ENCODE results near the gene IL20. TPM values are rescaled to one million over a fixed set of nuclear protein-coding genes. Genes with fewer than 3 reads are reported as not detected.

IL20 gene
- total RNA-seq, 1 donor from 2014 or later = not detected

DNA sequence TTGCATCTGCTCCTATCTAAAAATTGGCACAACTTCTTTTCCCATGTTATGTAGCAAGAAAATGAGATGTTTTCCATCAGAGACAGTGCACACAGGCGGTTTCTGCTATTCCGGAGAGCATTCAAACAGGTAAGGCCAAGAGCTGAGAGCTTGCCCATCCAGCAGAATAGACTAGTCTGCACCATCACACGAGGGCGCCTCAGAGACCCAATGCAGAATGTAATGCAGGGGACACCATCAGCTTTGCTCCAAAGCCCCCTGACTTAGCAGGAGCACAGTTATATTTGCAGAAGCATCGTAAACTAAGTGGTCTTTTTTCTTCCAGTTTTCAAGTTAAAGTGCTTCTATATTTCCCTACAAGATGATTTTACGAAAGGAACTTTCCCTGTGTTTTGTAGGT is 36.5 kb downstream of the IL20 start:
- intact Hi-C loops (cut with micrococcal nuclease) = no loop called here

DNA sequence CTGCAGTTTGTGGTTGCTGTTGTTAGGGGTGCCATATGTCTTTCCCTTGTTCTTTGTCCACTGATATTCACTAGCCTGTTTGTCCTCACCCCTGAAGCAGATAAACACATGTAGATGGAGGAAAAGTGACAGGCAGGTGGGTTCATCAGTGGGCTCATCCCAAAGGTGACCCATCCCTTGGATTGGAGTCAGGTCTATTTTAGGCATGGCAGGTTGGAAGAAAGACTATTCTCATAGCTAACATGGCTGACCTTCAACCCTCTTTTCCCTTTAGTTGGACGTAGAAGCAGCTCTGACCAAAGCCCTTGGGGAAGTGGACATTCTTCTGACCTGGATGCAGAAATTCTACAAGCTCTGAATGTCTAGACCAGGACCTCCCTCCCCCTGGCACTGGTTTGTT is 37.3 kb downstream of the IL20 start:
- intact Hi-C loops (cut with micrococcal nuclease) = no loop called here

DNA sequence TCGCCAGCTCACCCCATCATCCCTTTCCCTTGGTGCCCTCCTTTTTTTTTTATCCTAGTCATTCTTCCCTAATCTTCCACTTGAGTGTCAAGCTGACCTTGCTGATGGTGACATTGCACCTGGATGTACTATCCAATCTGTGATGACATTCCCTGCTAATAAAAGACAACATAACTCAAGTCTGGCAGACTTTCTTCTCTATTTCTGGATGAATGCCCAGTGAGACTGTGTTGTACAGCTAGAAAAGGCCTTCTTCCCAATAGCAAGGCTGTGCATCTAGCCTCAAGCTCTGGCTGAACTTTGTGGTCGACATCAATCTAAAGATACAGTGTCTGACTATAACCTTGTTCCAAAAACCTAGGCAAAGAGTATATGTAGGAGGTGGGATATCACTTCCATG is 38.3 kb downstream of the IL20 start:
- intact Hi-C loops (cut with micrococcal nuclease) = no loop called here

DNA sequence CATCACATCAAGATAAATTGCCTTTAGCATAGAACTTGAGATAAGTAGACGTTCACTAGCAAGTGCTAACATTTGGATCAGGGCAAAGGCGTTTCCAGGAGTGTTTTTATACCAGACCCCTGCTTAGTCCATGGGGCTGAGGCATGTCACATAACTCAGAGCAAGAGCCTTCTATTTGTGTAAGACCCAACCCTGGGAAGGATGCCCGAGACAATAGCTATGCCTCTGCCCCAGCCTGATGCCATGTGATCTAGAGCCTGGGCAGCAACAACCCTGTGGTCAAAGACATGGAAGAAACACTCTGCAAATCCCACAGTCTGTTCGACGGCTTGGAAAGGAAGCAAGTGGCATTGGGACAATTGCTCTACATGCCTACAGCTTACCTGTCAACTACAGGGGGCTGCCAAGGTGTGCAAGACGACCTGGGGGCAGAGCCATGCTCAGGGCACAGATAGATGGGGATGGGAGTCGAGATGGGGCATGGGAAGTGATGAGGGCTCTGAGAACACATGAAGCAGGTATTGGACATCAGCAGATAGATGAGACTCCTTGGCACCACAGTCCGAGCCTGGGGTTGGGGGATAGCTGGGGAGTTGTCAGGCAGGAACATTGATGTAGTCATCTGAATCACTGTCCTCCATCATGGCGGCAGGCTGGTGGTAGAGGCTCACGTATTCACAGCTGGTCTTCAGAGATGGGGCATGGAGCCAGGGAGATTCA is 39.2 kb downstream of the IL20 start:
- intact Hi-C loops (cut with micrococcal nuclease) = loop anchor here (1.0 kb wide), 1 partner anchor 120 kb away; no protein-coding TSS in a partner anchor

DNA sequence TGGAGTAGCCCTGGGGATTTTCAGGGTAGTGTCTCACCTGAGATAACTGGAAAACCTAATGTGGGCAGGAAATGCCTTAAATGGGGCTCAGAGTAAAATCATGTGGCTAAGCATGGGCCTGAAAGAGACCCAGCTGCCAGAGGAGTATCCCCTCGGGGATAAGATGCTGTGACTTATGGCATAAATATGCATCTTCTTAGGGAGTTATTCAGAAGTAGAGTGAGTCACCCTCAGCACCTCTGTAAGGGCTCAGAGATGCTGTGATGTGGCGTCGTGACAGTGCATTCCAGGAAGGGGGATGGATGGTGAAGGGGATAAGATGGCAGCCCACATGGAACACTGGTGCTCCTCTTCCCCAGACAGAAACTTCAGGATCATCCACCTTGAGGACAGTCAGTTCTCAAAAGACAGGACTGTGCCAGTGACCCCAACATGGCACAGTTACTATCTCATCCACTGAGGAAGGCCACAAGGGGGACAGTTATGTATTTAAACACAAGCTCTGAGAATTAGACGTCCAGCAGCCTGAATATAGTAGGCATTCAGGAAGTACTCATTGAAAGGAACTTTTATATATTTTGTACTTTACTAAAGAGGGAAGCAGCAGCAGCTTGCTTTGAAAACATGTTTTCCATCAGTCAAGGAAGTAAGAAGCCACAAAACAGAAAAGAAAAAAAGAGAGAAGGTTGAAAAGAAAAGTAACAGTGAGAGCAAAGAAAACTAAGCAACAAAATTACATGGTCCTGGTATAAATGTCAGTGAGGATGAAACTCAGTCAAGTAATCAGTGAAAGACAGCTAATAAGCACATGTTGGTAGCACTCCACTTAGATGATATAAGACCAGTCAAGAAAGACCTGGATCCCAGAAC is 40.1 kb downstream of the IL20 start:
- intact Hi-C loops (cut with micrococcal nuclease) = loop anchor here (1.0 kb wide), 1 partner anchor 121 kb away; no protein-coding TSS in a partner anchor

DNA sequence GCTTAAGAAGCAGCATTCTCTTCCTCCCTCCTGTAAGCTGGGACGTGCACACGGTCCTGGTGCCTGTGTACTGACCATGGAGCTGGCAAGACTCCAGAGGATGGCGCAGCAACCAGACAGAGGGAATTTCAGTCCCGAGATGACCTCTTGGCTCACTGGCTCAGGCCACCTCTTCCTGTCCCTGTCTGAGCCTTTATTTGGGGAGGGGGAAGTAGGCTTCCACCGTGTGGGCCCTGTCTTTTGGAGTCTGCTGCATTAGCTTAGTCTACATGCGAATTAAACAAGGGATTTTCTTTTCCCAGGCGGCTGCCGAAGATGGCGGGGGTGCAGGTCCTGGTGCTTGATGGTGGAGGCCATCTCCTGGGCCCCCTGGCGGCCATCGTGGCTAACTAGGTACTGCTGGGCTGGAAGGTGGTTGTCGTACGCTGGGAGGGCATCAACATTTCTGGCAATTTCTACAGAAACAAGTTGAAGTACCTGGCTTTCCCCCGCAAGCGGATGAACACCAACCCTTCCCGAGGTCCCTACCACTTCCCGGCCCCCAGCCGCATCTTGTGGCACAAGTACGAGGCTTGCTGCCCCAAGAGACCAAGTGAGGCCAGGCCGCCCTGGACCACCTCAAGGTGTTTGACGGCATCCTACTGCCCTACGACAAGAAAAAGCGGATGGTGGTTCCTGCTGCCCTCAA is 42.0 kb downstream of the IL20 start:
- intact Hi-C loops (cut with micrococcal nuclease) = no loop called here

DNA sequence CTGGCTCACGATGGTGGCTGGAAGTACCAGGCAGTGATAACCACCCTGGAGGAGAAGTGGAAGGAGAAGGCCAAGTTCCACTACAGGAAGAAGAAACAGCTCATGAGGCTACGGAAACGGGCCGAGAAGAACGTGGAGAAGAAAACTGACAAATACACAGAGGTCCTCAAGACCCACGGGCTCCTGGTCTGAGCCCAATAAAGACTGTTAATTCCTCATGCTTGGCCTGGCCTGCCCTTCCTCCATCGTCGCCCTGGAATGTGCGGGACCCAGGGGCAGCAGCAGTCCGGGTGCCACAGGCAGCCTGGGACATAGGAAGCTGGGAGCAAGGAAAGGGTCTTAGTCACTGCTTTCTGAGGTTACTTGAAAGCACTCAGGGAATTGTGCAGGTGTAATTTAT is 42.6 kb downstream of the IL20 start:
- intact Hi-C loops (cut with micrococcal nuclease) = loop anchor here (2.0 kb wide), 1 partner anchor 15 kb away; no protein-coding TSS in a partner anchor

DNA sequence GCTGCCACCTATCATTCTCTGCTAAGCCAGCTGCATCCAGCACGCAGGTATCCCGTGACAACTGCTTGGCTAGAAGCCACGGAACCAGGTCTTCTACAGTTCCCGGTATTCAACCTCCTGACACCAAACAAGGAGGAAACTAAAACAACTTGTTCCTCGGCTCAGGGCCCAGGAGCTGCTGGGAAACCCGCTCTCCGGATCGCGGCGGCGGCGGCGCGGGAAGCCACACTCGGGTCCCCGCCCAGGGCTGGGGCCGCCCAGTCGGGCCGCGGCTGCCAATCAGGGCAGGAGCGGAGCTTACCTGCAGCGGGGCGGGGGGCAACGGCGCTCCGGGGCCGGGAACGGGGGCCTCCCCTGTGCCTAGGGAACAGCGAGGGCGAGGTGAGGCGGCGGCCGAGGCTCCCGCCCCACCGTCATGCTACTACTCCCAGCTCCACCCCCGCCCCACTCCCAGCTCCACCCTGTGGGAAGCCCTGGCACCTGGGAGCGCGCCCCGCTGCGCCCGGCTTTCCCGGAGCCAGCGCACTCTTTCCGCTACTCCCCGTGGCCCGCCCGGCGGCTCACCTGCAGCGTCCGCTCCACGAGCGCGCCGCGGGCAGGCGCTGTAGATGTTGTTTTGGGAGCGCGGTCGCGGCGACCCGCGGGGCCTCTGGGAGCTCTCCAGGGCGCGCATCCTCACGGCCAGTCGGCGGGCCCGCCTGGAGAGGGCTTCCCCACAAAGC is 43.9 kb downstream of the IL20 start:
- intact Hi-C loops (cut with micrococcal nuclease) = loop anchor here (2.0 kb wide), 1 partner anchor 13 kb away; no protein-coding TSS in a partner anchor

DNA sequence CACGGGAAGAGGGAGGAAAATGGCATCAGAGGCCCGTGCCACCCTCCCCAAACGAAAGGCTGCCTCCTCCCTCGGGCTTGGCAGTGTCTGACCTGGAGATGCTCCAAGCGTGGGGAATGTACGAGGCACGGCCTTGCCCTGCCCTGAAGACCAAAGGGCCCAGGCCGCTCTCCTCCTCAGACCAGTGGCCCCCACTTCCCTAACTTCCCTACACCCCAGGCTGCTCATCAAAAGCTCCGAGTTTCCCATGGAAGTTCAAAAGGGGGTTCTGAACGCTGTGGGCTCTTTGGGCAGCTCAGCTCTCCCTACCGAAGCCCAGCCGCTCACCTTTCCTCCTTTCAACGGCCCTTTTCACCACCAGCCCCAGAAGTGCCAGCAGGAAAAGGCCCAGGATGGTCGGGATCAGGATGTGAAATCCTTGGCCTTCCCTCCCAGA is 44.5 kb downstream of the IL20 start:
- intact Hi-C loops (cut with micrococcal nuclease) = loop anchor here (2.0 to 10.0 kb wide), 3 partner anchors 13 to 587 kb away; partner anchors contain the start of gene CR1

DNA sequence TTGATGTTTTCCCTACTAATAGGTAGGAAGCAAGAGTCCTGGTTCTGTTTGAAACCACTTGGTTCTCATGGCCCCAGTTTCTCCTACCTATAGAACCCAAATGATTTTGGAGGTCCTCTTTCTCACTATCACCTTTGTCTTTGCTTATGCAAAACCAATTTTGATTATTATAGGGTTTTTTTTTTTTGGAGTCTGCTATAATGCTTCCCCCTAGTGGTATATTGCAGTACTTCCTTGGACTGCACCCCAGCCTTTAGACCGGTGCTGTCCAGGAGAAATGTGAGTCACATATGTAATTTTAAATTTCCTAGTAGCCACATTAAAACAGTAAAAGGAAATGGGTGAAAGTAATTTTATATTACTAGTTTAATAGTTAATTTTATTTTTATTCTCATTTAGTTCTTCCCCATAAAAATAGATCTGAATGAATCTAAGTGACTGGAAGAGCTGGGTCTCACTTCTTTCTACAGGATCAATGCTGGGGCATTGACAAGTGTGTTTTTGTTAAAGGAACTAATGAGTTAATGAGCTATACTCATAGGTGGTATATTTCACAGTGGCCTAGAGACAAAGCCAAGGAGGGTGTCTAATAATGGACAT is 45.7 kb downstream of the IL20 start:
- intact Hi-C loops (cut with micrococcal nuclease) = loop anchor here (1.0 to 10.0 kb wide), 3 partner anchors 46 to 586 kb away; partner anchors contain the start of genes CR1 and IL20

DNA sequence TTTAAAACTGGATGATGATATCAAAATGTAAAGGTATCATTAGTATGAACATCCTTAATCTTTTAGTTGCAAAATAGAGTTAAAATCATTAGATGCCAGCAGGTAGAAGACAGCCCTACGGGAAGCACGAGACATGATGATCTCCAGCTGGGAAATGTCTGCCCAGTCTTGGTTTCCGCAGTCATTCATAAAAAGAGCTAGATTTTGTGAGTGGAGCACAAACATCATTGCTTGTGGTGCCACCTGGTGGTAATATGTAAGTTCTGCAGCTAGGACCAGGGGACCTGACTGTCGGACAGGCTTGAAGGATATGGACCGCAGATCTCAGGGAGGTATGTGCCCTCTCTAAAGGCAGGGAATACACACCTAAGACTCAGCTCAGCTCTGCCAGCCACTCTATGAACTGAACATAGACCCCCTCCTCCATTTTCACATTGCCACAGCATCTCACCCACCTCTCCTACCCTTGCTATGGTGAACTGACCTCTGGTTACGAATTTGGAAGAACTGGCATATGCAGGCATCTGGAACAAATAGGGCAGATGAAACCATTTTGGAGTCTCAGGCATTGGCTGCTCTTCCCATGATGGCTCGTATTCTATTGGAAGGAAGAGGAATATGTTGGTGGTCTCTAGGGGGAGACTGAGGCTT is 47.1 kb downstream of the IL20 start:
- intact Hi-C loops (cut with micrococcal nuclease) = loop anchor here (1.0 to 10.0 kb wide), 13 partner anchors 21 to 585 kb away; partner anchors contain the start of genes CR1 and DYRK3

DNA sequence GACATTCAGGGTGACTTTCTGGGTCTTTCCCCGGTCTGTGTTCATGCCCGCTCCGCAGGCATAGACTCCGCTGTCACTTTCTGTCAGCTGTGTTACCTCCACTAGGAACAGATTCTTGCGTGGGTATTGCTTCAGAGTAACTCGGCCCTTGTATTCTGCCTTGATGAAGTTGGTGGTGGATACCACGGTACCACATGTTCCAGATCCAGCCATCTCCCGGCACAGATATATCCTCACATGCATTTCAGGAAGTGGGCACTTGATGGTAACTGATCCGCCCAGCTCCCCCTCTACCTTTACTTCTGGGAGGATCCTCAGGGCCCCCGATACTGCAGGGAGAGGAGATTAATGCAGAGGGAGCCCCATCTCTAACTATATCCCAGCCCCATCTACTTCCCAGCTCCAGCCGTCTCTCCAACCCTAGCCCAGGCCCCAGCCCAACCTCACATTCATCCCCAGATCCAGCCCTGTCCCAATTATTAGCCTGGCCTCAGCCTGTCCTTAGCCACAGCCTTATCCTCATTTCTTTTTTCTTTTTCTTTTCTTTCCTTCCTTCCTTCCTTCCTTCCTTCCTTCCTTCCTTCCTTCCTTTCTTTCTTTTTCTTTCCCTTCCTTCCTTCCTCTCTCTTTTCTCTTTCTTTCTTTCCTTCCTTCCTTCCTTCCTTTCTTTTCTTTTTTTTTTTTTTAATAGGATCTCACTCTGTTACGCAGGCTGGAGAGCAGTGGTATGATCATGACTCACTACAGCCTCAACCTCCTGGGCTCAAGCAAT is 48.5 kb downstream of the IL20 start:
- intact Hi-C loops (cut with micrococcal nuclease) = loop anchor here (2.0 to 10.0 kb wide), 5 partner anchors 97 to 583 kb away; partner anchors contain the start of gene CR1

DNA sequence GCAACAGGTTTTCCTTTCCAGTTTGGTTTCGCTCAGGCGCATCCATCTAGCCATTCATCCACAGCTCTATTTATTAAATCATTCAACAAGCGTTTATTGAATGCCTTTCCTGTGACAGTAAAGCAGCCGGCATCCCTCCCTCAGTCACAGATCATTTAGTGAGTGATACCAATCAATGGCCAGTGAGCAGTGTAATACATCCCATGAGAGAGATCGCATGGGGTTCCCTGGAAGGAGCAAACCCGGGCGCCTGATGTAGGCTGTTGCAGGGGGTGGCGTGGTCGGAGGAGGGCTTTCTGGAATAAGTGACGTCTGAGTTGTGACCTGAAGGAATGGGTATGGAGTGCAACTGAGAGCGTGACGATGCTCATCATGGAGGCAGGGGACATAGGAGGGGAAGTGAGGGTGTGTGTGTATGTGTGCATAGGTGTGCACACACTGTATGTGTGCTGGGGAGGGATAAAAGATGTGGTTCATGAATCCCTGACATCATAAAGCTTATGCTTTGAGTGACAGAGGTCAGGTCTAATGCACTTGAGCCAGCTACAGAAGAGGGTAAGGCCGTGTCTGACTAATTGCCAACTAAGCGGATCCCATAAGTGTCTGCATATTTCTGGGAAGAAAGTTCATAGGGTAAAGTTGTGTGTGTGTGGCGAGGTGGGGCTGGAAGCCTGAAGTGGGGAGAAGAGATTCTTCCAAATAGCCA is 49.8 kb downstream of the IL20 start:
- intact Hi-C loops (cut with micrococcal nuclease) = loop anchor here (10.0 kb wide), 1 partner anchor 450 kb away; no protein-coding TSS in a partner anchor

DNA sequence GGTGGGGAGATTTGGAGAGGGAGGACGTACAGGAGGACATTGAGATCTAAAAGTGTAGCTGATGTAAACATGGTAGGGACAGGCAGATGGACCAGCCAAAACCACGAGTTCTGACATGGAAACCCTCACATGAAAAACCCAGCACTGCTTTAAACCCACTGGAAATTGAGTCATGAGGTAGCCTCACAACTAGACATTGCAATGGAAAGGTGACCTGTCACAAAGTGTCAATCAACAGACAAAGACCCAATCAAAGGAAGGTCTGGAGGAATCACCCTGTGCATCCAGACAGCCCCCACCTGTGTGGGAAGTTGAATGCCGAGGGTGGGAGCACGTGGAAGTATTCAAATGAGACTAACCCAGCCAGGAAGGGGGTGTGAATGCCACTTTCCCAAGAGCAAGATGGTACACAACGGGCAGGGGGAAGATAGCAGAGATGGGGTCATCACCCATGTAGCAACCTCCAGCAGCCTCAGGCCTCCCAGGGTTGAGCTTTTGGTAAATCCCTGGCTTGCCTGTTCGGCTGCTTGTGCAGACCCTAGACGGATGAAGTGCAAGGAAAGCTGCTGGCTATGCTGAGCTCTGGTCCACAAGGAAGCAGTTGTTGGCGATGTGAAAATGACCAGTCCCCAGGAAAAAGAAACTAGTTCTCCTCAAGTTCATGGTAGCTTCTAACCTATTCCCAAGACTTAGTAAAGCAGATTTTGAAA is 50.7 kb downstream of the IL20 start:
- intact Hi-C loops (cut with micrococcal nuclease) = loop anchor here (10.0 kb wide), 1 partner anchor 451 kb away; no protein-coding TSS in a partner anchor

DNA sequence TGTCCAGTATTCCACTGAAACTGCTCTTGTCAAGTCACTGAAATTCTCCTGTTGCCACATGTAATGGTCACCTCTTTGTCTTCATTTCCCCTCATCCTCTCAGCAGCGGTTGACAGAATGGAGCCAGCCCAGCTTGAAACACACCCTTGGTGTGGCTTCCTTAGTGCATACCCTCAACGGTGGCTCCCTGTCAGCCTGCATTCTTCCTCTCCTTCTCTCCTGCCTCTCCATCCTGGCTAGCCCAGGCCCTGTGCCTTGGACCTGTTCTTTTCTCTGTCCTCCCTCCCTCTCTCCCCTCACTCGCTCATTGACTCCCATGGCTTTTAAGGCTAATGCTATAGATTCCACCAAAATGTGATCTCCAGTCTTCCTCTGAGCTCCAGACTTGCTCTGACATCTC is 52.7 kb downstream of the IL20 start:
- intact Hi-C loops (cut with micrococcal nuclease) = loop anchor here (10.0 kb wide), 1 partner anchor 453 kb away; no protein-coding TSS in a partner anchor

Measured in T-helper 1 cell treated with Interleukin-12 subunit alpha and Interleukin-12 subunit beta and Interleukin-4 antibody, amounts not matched to agents 30 ng/mL and 1 ng/mL, for 36 hours (primary cell).